Nephron (organoid): ENCODE measurements around the gene TAL2.

ENCODE experiments used
- H3K27ac Mint-ChIP-seq, 3 experiments: 2 replicates each; pipeline ENCODE4 v1.8.0; 2020; ENCODE audit warnings: mixed read lengths in 3 of 3, mild to moderate bottlenecking in 2 of 3, moderate library complexity in 1 of 3
- H3K27me3 Mint-ChIP-seq: 2 replicates; pipeline ENCODE4 v1.8.0; 2021; ENCODE audit warnings: low read depth, mild to moderate bottlenecking, moderate library complexity, mixed read lengths
- H3K36me3 Mint-ChIP-seq: 2 replicates; pipeline ENCODE4 v1.8.0; 2020; ENCODE audit warnings: low read depth, mixed read lengths
- H3K4me1 Mint-ChIP-seq: 2 replicates; pipeline ENCODE4 v1.8.0; 2020; ENCODE audit warnings: mixed read lengths
- H3K4me3 Mint-ChIP-seq, 3 experiments: 2 replicates each; pipeline ENCODE4 v1.8.0; 2020; ENCODE audit warnings: mild to moderate bottlenecking in 3 of 3, mixed read lengths in 3 of 3, moderate library complexity in 2 of 3
- H3K9me3 Mint-ChIP-seq: 2 replicates; pipeline ENCODE4 v1.8.0; 2020; ENCODE audit warnings: mixed read lengths
- CTCF ChIP-seq, 3 experiments: fragments of 200-600 bp; sonication (generic); IDR thresholded peaks; one replicate each; pipeline ENCODE4 v1.5.0; 2021; ENCODE audit warnings: antibody characterized with exemption in 3 of 3; ENCODE audit not compliant: unreplicated experiment in 3 of 3

TAL2 gene

GRCh38 chr9:105651806-105652205 is 10.5 kb upstream of the TAL2 start:
- no peak overlapping the region for H3K27ac Mint-ChIP-seq
- no peak for TF ChIP-seq CTCF (IDR thresholded peaks at IDR 0.05; ENCODE audit: unreplicated experiment in 3 of 3)
- peaks cover 12% of the 10 kb centered on the region for H3K4me1 Mint-ChIP-seq
- no peaks in the 10 kb centered on the region for H3K9me3 Mint-ChIP-seq
- no peak overlapping the region for H3K4me3 Mint-ChIP-seq
- peaks cover 38% of the 10 kb centered on the region for H3K27me3 Mint-ChIP-seq
- H3K36me3 Mint-ChIP-seq: no peaks in the 10 kb centered on the region

- H3K27me3 Mint-ChIP-seq: peaks cover 64% of the 10 kb centered on the region
- no peak overlapping the region for H3K27ac Mint-ChIP-seq
- no peaks in the 10 kb centered on the region for H3K36me3 Mint-ChIP-seq
Measured at GRCh38 chr9:105656131-105656921, 5.9 kb upstream of the TAL2 start.

GRCh38 chr9:105658351-105658750 is 3.9 kb upstream of the TAL2 start:
- Mint-ChIP-seq H3K27ac (no peak overlapping the region), H3K9me3 (no peaks in the 10 kb centered on the region), H3K36me3 (no peaks in the 10 kb centered on the region), H3K27me3 (peaks cover 49% of the 10 kb centered on the region), H3K4me1 (peaks cover 16% of the 10 kb centered on the region), H3K4me3 (peak overlapping the region; percentile 4 to 78 (median 31))
- no peak for TF ChIP-seq CTCF (IDR thresholded peaks at IDR 0.05; ENCODE audit: unreplicated experiment in 3 of 3)

More at GRCh38 chr9:105656131-105656921, 5.9 kb upstream of the TAL2 start:
- peak in 2 of 3 experiments; percentile 16 to 32 for TF ChIP-seq CTCF (IDR thresholded peaks at IDR 0.05; ENCODE audit: unreplicated experiment in 3 of 3)
- H3K4me3 Mint-ChIP-seq: peak overlapping the region; percentile 82 to 84 (median 82)
- H3K4me1 Mint-ChIP-seq: peaks cover 16% of the 10 kb centered on the region
- H3K9me3 Mint-ChIP-seq: no peaks in the 10 kb centered on the region

- no peak overlapping the region for H3K4me3 Mint-ChIP-seq
- no peak for TF ChIP-seq CTCF (IDR thresholded peaks at IDR 0.05; ENCODE audit: unreplicated experiment in 3 of 3)
- H3K27me3 Mint-ChIP-seq: peaks cover 32% of the 10 kb centered on the region
- no peak overlapping the region for H3K27ac Mint-ChIP-seq
- no peaks in the 10 kb centered on the region for H3K9me3 Mint-ChIP-seq
- no peaks in the 10 kb centered on the region for H3K36me3 Mint-ChIP-seq
- peaks cover 16% of the 10 kb centered on the region for H3K4me1 Mint-ChIP-seq
Measured at GRCh38 chr9:105661011-105661410, 1.2 kb upstream of the TAL2 start.

GRCh38 chr9:105663914-105664313 is 1.7 kb downstream of the TAL2 start:
- no peak overlapping the region for H3K27ac Mint-ChIP-seq
- no peaks in the 10 kb centered on the region for H3K4me1 Mint-ChIP-seq
- H3K36me3 Mint-ChIP-seq: no peaks in the 10 kb centered on the region
- H3K27me3 Mint-ChIP-seq: peaks cover 10% of the 10 kb centered on the region
- H3K9me3 Mint-ChIP-seq: no peaks in the 10 kb centered on the region
- no peak overlapping the region for H3K4me3 Mint-ChIP-seq
- TF ChIP-seq CTCF (IDR thresholded peaks at IDR 0.05; ENCODE audit: unreplicated experiment in 3 of 3): no peak

- Mint-ChIP-seq H3K36me3 (no peaks in the 10 kb centered on the region), H3K27me3 (no peaks in the 10 kb centered on the region), H3K4me1 (no peaks in the 10 kb centered on the region), H3K4me3 (no peak overlapping the region), H3K27ac (no peak overlapping the region), H3K9me3 (no peaks in the 10 kb centered on the region)
- no peak for TF ChIP-seq CTCF (IDR thresholded peaks at IDR 0.05; ENCODE audit: unreplicated experiment in 3 of 3)
Measured at GRCh38 chr9:105667867-105668266, 5.6 kb downstream of the TAL2 start.
